Esophagus squamous epithelium (tissue), 4 donors: Measurements from ENCODE around the gene MPIG6B.

Experiments
- POLR2A ChIP-seq, 4 donors: fragments of 450-650 bp; IDR thresholded peaks; one replicate each; pipeline ENCODE4 v1.6.1; 2017; ENCODE audit warnings: antibody characterized with exemption in 4 of 4, mild to moderate bottlenecking in 4 of 4, moderate library complexity in 3 of 4
- TF ChIP-seq, protein P1 (sequence below), 6 experiments: fragments of 450-650 bp in 4 of 6; fragments of 200-600 bp in 2 of 6; sonication (generic) in 2 of 6; IDR thresholded peaks; one replicate each; pipeline ENCODE4 v1.5.1; 2016 to 2019; ENCODE audit warnings: antibody characterized with exemption in 6 of 6, mild to moderate bottlenecking in 4 of 6, moderate library complexity in 4 of 6

DNA sequence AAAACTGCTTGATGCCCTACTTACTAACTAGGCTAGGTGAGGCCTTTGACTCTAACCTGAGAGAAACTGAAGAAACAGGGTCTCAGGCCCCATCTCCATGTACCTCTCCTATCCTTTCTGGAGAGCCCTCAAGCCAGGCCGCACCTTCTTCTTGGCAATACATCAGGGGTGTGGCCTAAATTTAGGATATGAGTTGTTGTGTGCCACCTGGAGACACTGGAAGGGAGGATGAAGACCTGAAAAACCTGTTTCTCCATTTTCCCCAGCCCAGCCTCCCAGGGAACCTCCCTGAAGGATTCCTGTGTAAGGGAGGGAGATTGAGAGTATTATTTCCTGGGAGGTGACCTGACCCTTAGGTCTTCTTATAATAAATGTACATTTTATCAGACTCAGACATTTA, 4.9 kb upstream of the MPIG6B start:
- TF ChIP-seq, protein P1, sequence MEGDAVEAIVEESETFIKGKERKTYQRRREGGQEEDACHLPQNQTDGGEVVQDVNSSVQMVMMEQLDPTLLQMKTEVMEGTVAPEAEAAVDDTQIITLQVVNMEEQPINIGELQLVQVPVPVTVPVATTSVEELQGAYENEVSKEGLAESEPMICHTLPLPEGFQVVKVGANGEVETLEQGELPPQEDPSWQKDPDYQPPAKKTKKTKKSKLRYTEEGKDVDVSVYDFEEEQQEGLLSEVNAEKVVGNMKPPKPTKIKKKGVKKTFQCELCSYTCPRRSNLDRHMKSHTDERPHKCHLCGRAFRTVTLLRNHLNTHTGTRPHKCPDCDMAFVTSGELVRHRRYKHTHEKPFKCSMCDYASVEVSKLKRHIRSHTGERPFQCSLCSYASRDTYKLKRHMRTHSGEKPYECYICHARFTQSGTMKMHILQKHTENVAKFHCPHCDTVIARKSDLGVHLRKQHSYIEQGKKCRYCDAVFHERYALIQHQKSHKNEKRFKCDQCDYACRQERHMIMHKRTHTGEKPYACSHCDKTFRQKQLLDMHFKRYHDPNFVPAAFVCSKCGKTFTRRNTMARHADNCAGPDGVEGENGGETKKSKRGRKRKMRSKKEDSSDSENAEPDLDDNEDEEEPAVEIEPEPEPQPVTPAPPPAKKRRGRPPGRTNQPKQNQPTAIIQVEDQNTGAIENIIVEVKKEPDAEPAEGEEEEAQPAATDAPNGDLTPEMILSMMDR (IDR thresholded peaks at IDR 0.05) = no peak
- TF ChIP-seq POLR2A (IDR thresholded peaks at IDR 0.05) = no peak
